GM18526 (cell line): ENCODE results near the gene IL20RB.

Experiments
- POLR2A ChIP-seq: IDR thresholded peaks from 3 replicates; pipeline ENCODE4 v1.6.1; 2011; ENCODE audit not compliant: insufficient read length; ENCODE audit errors: extremely low read depth

The IL20RB gene

DNA sequence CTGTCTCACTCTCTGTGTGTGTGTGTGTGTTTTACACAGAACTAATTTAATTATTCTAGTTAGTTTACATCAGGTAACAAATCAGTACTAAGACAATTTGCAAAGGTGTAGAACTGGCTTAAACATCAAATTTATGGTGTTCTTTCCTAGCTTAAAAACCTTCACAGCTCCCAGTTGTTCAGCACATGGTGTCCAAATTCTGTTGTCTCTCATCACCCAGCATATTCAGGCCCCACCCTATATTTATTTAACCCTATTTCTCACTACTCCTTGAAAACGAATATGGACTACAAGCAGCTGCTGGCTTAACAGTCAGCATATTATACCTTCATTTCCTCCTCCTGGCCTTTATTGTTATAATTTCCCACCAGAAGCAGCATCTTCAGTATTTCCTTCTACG lies 1.2 kb downstream of the IL20RB start:
- TF ChIP-seq POLR2A: no peak

DNA sequence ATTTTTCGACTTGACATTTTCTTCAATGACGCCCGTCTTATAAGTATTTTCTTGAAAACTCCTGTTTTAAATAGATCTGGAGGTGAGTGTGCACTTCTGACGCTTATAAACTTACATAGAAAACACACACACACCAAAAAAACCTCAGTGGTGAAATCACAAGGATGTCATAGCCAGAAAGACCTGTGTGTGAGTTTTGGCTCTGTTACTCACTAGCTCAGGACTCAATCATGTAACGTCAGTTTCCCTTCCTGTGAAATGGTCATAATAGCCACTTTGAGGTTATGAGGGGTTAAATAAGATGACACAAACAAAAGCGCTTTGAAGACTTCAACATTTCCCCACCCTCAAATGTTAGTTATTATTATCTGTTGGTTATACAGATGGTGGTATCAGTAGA lies 1.8 kb downstream of the IL20RB start:
- no peak for TF ChIP-seq POLR2A

DNA sequence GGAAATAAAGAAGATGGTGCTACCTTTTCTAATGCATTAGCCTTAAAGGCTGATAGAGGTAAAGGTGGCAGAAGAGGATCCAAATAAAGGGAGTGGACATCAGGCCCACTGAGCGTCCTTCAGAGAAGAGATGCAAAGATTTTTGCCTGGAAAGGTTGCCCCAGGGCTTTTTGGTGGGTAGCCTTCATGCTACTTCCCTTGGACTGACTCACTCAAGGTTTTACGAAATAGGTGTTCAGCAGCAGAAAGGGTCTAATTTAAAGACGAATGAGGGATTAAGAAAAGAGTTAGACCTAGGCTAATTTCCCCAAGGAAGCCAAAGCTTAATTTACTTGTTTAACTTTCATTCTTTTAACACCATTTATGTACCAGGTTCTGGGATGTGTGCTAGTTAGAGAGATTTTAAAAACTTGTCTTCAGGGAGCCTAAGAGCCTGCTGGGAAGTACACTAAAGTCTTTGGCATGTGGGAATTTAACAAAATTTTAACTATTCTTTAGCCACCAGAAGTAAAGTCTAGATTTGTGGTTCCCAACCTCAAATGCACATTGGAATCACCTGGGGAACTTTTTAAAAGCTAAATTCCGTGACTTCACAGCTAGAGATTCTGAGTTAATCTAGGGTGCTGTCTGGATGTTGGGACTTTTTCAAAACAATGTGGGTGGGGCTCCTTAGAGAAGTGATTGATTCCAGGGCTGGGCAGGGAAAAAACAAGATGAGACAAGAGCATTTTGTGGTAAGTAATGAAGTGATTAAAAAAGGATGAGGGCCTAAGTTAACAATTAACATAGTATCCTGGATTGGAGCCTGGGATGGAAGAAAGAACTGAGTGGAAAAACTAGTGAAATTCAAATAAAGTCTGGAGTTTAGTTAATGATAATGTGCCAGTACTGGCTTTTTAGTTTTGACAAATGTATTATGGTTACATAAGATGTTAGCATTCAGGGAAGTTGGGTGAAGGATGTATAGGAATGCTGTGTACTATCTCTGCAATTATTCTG lies 3.4 kb downstream of the IL20RB start:
- TF ChIP-seq POLR2A: no peak

GRCh38 chr3:136962927-136963326 lies 5.1 kb downstream of the IL20RB start:
- no peak for TF ChIP-seq POLR2A

DNA sequence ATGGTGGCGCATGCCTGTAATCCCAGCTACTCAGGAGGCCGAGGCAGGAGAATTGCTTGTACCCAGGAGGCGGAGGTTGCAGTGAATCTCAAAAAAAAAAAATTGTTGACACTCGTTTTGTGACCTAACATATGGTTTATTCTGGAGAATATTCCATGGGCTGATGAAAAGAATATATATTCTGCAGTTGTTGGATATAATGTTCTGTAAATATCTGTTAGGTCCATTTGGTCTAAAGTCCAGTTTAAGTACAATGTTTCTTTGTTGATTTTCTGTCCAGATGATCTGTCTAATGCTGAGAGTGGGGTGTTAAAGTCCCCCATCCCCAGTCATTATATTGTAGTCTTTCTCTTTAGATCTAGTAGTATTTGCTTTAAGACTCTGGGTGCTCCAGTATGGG lies 15.6 kb downstream of the IL20RB start:
- TF ChIP-seq POLR2A: no peak

DNA sequence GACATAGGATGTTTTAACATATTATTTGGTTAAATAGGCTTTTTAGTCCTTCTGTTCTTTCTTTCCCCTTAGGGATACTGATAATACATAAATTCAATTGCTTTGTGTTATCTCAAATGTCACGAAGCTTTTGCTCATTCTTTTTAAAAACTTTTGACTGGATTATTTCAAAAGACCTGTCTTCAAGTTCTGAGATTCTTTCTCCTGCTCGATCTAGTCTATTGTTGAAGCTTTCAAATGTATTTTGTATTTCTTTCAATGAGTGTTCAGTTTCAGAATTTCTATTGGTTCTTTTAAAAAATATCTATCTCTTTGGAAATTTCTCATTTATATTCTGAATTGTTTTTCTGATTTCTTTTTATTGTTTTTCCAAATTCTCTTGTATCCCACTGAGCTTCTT lies 16.9 kb downstream of the IL20RB start:
- TF ChIP-seq POLR2A: no peak

- TF ChIP-seq POLR2A: no peak
Observed at GRCh38 chr3:136979204-136979603, 21.4 kb downstream of the IL20RB start.

- no peak for TF ChIP-seq POLR2A
Observed at GRCh38 chr3:136979684-136980083, 21.9 kb downstream of the IL20RB start.

GRCh38 chr3:136982033-136982432 lies 24.2 kb downstream of the IL20RB start:
- no peak for TF ChIP-seq POLR2A

DNA sequence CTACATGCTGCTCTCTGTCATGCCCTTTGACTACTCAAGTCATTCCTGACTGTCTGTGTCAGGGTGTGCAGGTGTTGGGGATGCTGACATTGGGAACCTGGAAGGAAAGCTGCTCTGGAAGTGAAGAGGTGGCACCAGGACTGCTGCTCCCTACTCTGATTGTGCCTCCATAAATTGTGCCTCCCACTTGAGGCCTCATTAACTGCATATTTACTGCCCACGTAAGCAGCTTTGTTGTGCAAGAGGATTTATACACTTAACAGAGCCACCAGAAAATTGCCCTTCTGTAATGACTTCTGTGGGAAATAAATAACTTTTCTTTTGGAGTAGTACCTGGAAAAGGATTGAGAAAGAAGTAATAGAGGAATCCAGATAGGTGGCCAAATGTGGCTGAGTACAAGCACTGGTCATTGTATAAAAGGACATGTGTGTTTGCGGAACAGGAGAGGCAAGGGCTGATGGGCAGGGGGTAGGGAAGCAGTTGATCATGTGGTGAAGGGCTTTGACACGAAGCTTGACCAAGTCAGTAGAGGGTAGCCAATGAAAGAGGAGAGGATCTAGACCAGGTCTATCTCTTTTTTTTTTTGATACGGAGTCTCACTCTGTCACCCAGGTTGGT lies 24.8 kb downstream of the IL20RB start:
- TF ChIP-seq POLR2A: no peak

DNA sequence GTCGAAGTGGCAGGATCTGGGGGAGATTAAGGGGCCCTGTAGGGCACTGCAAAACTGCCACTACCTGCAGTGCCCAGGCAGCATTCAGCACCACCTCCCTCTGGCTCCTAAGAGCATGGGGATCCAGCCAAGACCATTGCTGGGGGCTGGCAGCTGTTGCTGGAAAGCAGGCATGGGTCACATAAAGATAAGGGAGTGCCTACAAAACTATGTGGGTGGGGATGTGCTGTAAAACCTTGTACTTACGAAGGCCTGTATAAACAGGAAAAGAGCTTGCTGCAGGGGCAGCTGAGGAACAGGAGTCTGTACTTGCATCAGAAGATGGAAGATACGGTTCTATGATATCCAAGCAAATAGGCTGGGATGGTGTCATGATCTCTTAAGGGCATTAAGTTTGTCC lies 27.1 kb downstream of the IL20RB start:
- no peak for TF ChIP-seq POLR2A

GRCh38 chr3:136988651-136989050 lies 30.9 kb downstream of the IL20RB start:
- no peak for TF ChIP-seq POLR2A

GRCh38 chr3:136989781-136990524 lies 32.2 kb downstream of the IL20RB start:
- no peak for TF ChIP-seq POLR2A

GRCh38 chr3:136990826-136991225 lies 33.0 kb downstream of the IL20RB start:
- no peak for TF ChIP-seq POLR2A

GRCh38 chr3:136992115-136992514 lies 34.3 kb downstream of the IL20RB start:
- TF ChIP-seq POLR2A: no peak
